CD4-positive, CD25-positive, alpha-beta regulatory T cell (primary cell): Measurements from ENCODE around the gene POC5. TPM values are rescaled to one million over a fixed set of nuclear protein-coding genes. Genes with fewer than 3 reads are reported as not detected.
A peak's percentile ranks its signal among the peaks of the same experiment; 100 is the strongest.

Experiments
- ATAC-seq, 2 donors: fragments of 150-1000 bp; cut with Tn5 transposase; one replicate each; pipeline ENCODE4 v1.10.0; 2021; ENCODE audit warnings: low read depth in 2 of 2, moderate number of reproducible peaks in 2 of 2, moderate library complexity in 1 of 2
- DNase-seq, 3 donors: peaks; one replicate each; pipeline versions ENCODE4 v3.0.0 to v3.0.0-alpha.2; 2012 to 2022; ENCODE audit warnings: mixed read lengths in 1 of 3
- H3K27ac ChIP-seq: one replicate; pipeline ENCODE4 v1.7.0; 2013; ENCODE audit warnings: mild to moderate bottlenecking, low read length; ENCODE audit not compliant: insufficient read depth, poor library complexity, severe bottlenecking
- H3K27me3 ChIP-seq: one replicate; pipeline ENCODE4 v1.7.0; 2013; ENCODE audit warnings: low read length; ENCODE audit not compliant: control insufficient read depth, insufficient read depth
- H3K36me3 ChIP-seq: one replicate; pipeline ENCODE4 v1.7.0; 2013; ENCODE audit warnings: mild to moderate bottlenecking, low read length, moderate library complexity; ENCODE audit not compliant: control insufficient read depth, insufficient read depth
- H3K4me1 ChIP-seq: 2 replicates; pipeline ENCODE4 v1.7.0; 2013; ENCODE audit warnings: mild to moderate bottlenecking, low read length; ENCODE audit not compliant: insufficient read depth, control insufficient read depth, poor library complexity, severe bottlenecking
- H3K4me3 ChIP-seq: one replicate; pipeline ENCODE4 v1.7.0; 2013; ENCODE audit warnings: low read depth, mild to moderate bottlenecking, low read length, moderate library complexity
- H3K9me3 ChIP-seq, 2 experiments: 1 replicate in 1 of 2; 2 replicates in 1 of 2; pipeline ENCODE4 v1.7.0; 2013; ENCODE audit warnings: low read length in 2 of 2, mild to moderate bottlenecking in 1 of 2, moderate library complexity in 1 of 2; ENCODE audit not compliant: control insufficient read depth in 2 of 2
- H3K27ac Mint-ChIP-seq, 3 donors: one replicate each; pipeline ENCODE4 v1.8.0; 2020 to 2022; ENCODE audit warnings: mild to moderate bottlenecking in 3 of 3, mixed read lengths in 3 of 3, moderate library complexity in 2 of 3
- H3K27me3 Mint-ChIP-seq: one replicate; pipeline ENCODE4 v1.8.0; 2022; ENCODE audit warnings: mild to moderate bottlenecking, mixed read lengths
- H3K36me3 Mint-ChIP-seq: one replicate; pipeline ENCODE4 v1.8.0; 2020; ENCODE audit warnings: mixed read lengths
- H3K4me1 Mint-ChIP-seq, 4 donors: one replicate each; pipeline ENCODE4 v1.8.0; 2020 to 2022; ENCODE audit warnings: mixed read lengths in 4 of 4, mild to moderate bottlenecking in 1 of 4
- H3K4me3 Mint-ChIP-seq, 4 donors: one replicate each; pipeline ENCODE4 v1.8.0; 2020 to 2022; ENCODE audit warnings: mild to moderate bottlenecking in 4 of 4, mixed read lengths in 4 of 4, moderate library complexity in 3 of 4
- H3K9me3 Mint-ChIP-seq, 7 donors: one replicate each; pipeline ENCODE4 v1.8.0; 2020 to 2022; ENCODE audit warnings: mixed read lengths in 7 of 7, mild to moderate bottlenecking in 3 of 7, moderate library complexity in 2 of 7
- polyA plus RNA-seq, 4 donors: library from polyadenylated mRNA; unstranded; fragments of 300-500 nt; fragmentation: Illumina TruSeq; gene quantifications; one replicate each; pipeline ENCODE4 v1.2.3, GENCODE V29; 2021
- total RNA-seq: library from RNA; stranded (reverse); gene quantifications from one replicate; pipeline ENCODE4 v1.2.3, GENCODE V29; 2022

Gene POC5
- total and polyA plus RNA-seq, 5 donors from 2014 or later = 13.7 to 21.2 (median 17.5) TPM

- DNase-seq (no peak), ATAC-seq (no peak)
- H3K36me3 Mint-ChIP-seq = no peaks in the 10 kb centered on the region
- Histone ChIP-seq H3K27me3 (no peaks in the 10 kb centered on the region), H3K4me3 (no peak overlapping the region), H3K9me3 (no peaks in the 10 kb centered on the region), H3K4me1 (no peaks in the 10 kb centered on the region), H3K36me3 (no peaks in the 10 kb centered on the region), H3K27ac (no peak overlapping the region)
- H3K4me1 Mint-ChIP-seq = peaks cover 0 to 6% (median 0%) of the 10 kb centered on the region in 4 donors
- H3K9me3 Mint-ChIP-seq = peaks cover 0 to 2% (median 0%) of the 10 kb centered on the region in 7 donors
- no peak overlapping the region for H3K27ac Mint-ChIP-seq
- H3K27me3 Mint-ChIP-seq = peaks cover 3% of the 10 kb centered on the region
- no peak overlapping the region for H3K4me3 Mint-ChIP-seq
Measured at GRCh38 chr5:75659791-75660450, 57.3 kb downstream of the POC5 start.

- Histone ChIP-seq H3K27ac (no peak overlapping the region), H3K4me3 (no peak overlapping the region)
- no peak for DNase-seq
Measured at GRCh38 chr5:75656311-75657003, 60.8 kb downstream of the POC5 start.

DNA sequence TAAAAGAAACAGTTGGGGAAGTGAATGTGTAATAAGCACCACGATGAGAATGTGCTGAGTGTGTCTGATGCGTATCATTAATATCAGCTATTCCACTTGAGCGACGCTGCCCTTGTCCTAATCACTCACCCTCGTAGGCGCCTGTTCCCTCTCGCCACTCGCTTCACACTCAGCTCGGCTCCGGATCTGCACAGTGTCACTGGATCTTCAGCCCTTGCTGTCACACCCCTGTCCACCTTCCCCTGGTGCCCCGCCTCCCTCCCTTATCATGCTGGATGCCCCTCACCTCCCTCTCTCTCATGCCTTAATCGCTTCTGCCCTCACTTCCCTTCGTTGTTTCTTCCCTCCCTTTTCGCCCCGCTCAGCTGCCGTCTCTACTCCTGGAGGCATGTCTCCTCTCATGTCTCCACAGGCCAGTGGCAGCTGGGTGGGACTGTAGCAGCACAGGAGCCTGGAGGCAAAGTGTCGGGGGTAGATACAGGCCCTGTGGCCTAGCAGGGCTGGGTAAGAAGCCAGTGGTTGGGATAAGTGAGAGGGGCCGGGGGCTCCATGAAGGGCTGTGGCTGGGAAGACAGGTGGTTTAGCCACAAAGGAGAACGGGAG is 62.4 kb downstream of the POC5 start:
- Mint-ChIP-seq H3K9me3 (peaks cover 0 to 2% (median 0%) of the 10 kb centered on the region in 7 donors), H3K27ac (no peak overlapping the region), H3K36me3 (no peaks in the 10 kb centered on the region), H3K4me3 (peak overlapping the region in 1 of 4 donors; percentile 69), H3K4me1 (peaks cover 0 to 6% (median under 1%) of the 10 kb centered on the region in 4 donors), H3K27me3 (peaks cover 4% of the 10 kb centered on the region)
- Histone ChIP-seq H3K9me3 (no peaks in the 10 kb centered on the region), H3K4me1 (no peaks in the 10 kb centered on the region), H3K27ac (no peak overlapping the region), H3K36me3 (no peaks in the 10 kb centered on the region), H3K27me3 (no peaks in the 10 kb centered on the region), H3K4me3 (no peak overlapping the region)
- ATAC-seq = no peak
- no peak for DNase-seq

More at GRCh38 chr5:75656311-75657003, 60.8 kb downstream of the POC5 start:
- Mint-ChIP-seq H3K4me3 (no peak overlapping the region), H3K9me3 (peaks cover 0 to 2% (median 0%) of the 10 kb centered on the region in 7 donors), H3K27me3 (peaks cover 4% of the 10 kb centered on the region), H3K4me1 (peaks cover 0 to 6% (median under 1%) of the 10 kb centered on the region in 4 donors), H3K36me3 (no peaks in the 10 kb centered on the region), H3K27ac (peak overlapping the region in 1 of 3 donors; percentile 38)
- no peak for ATAC-seq
- H3K36me3 ChIP-seq = no peaks in the 10 kb centered on the region
- H3K9me3 ChIP-seq = no peaks in the 10 kb centered on the region
- no peaks in the 10 kb centered on the region for H3K27me3 ChIP-seq
- no peaks in the 10 kb centered on the region for H3K4me1 ChIP-seq

- Histone ChIP-seq H3K4me3 (no peak overlapping the region), H3K27me3 (no peaks in the 10 kb centered on the region), H3K4me1 (no peaks in the 10 kb centered on the region), H3K36me3 (no peaks in the 10 kb centered on the region), H3K27ac (no peak overlapping the region), H3K9me3 (no peaks in the 10 kb centered on the region)
- no peak for DNase-seq
- Mint-ChIP-seq H3K4me1 (peaks cover 0 to 8% (median 4%) of the 10 kb centered on the region in 4 donors), H3K27ac (no peak overlapping the region), H3K4me3 (no peak overlapping the region), H3K36me3 (no peaks in the 10 kb centered on the region), H3K27me3 (peaks cover 4% of the 10 kb centered on the region), H3K9me3 (peaks cover 0 to 3% (median 0%) of the 10 kb centered on the region in 7 donors)
- ATAC-seq = no peak
Measured at GRCh38 chr5:75653521-75653920, 63.7 kb downstream of the POC5 start.

DNA sequence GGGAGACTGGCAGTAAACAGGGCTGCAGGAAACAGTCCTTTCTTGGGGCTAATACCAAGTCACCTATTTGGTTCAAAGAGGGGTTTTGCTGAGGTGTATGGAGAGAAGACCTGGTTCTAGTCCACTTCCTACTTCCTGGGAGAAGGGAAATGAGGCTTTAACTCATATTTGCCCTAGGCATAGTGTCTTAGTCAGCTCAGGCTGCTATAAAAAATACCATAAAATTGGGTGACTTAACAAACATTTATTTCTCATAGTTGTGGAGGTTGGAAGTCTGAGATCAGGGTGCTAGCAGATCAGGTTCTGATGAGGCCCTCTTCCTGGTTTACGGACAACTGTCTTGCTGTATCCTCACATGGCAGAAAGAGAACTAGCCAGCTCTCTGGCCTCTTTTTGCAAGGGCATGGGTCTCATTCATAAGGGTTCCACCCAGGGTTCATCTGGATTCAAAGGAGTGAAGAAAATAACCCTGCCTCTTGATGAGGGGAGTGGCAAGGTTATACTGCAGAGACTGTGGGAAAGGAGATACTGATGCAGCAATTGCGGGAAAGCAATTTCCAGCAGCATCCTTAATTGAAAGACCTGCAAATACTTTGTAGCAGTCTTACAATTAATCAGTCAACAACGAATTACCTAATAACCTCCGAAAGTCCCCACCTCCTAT is 65.5 kb downstream of the POC5 start:
- no peak overlapping the region for H3K27ac ChIP-seq
- no peaks in the 10 kb centered on the region for H3K27me3 ChIP-seq
- no peak for DNase-seq
- peaks cover 4% of the 10 kb centered on the region for H3K27me3 Mint-ChIP-seq
- H3K4me3 Mint-ChIP-seq = no peak overlapping the region
- H3K36me3 ChIP-seq = no peaks in the 10 kb centered on the region
- H3K4me3 ChIP-seq = no peak overlapping the region
- H3K27ac Mint-ChIP-seq = no peak overlapping the region
- peaks cover 0 to 12% (median 7%) of the 10 kb centered on the region in 4 donors for H3K4me1 Mint-ChIP-seq
- no peaks in the 10 kb centered on the region for H3K4me1 ChIP-seq
- peaks cover 0 to 7% (median 1%) of the 10 kb centered on the region in 7 donors for H3K9me3 Mint-ChIP-seq
- peaks cover 3% of the 10 kb centered on the region for H3K36me3 Mint-ChIP-seq
- no peaks in the 10 kb centered on the region for H3K9me3 ChIP-seq
- ATAC-seq = no peak

DNA sequence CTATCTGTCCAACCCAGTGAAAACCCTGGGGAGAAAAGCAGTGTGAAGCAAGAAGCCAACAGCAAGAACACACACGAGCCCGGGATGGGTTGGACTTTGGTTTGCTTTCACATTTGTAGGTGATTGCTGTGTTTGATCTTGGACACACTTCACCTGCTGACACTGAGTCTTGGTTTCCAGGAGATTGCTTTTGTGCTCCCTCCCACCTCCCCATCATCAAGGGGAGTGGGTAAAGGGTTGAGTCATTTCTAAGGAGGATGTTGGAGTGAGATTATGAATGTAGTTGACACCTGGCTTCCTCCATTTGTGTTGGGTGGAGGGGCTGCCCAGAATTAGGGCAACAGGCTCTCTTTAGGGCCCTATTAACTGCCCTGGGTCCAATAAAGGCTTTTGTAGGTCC is 68.5 kb downstream of the POC5 start:
- Histone ChIP-seq H3K4me1 (no peaks in the 10 kb centered on the region), H3K9me3 (no peaks in the 10 kb centered on the region), H3K4me3 (no peak overlapping the region), H3K36me3 (no peaks in the 10 kb centered on the region), H3K27ac (no peak overlapping the region), H3K27me3 (no peaks in the 10 kb centered on the region)
- Mint-ChIP-seq H3K9me3 (peaks cover 0 to 7% (median 1%) of the 10 kb centered on the region in 7 donors), H3K4me1 (peaks cover 0 to 6% (median 6%) of the 10 kb centered on the region in 4 donors), H3K36me3 (peaks cover 3% of the 10 kb centered on the region), H3K4me3 (no peak overlapping the region), H3K27ac (peak overlapping the region in 2 of 3 donors; percentile 13 to 60), H3K27me3 (no peaks in the 10 kb centered on the region)
- ATAC-seq (no peak), DNase-seq (peak in 1 of 3 donors; percentile 62)

DNA sequence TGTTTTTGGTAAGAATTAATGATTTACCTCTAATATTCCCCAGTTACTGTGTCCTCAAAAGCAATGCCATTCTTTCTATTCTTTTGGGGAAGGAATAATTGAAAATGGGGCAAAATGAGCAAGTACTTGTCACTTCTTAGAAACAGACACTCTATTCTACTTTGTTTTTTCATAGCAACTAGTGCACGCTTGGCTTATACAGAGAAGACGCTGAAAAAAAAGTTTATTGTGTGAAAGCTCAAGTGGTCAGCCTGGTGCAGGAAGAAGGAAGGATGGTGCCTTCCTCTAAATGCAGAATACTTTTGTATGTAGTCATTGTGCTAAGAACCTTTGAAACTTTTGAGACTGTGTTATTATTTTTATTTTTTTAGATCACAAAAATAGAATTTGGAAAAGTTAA is 76.4 kb downstream of the POC5 start:
- DNase-seq (no peak), ATAC-seq (no peak)
- Histone ChIP-seq H3K9me3 (no peaks in the 10 kb centered on the region), H3K4me1 (no peaks in the 10 kb centered on the region), H3K27me3 (no peaks in the 10 kb centered on the region), H3K4me3 (no peak overlapping the region), H3K27ac (no peak overlapping the region), H3K36me3 (no peaks in the 10 kb centered on the region)
- H3K4me3 Mint-ChIP-seq = no peak overlapping the region
- H3K36me3 Mint-ChIP-seq = peaks cover 6% of the 10 kb centered on the region
- H3K27me3 Mint-ChIP-seq = no peaks in the 10 kb centered on the region
- peaks cover 0 to 2% (median 0%) of the 10 kb centered on the region in 7 donors for H3K9me3 Mint-ChIP-seq
- H3K4me1 Mint-ChIP-seq = no peaks in the 10 kb centered on the region
- H3K27ac Mint-ChIP-seq = no peak overlapping the region
